Stomach (tissue), 4 donors: ENCODE data around the gene MT2A.

Experiments used
- CTCF ChIP-seq, 7 experiments: fragments of 450-650 bp in 4 of 7; fragments of 200-600 bp in 3 of 7; sonication (generic) in 3 of 7; IDR thresholded peaks; one replicate each; pipeline ENCODE4 v1.5.1; 2016 to 2019; ENCODE audit warnings: antibody characterized with exemption in 7 of 7, control low read depth in 2 of 7, mild to moderate bottlenecking in 1 of 7
- EP300 ChIP-seq: sonication (generic); formaldehyde crosslinking; IDR thresholded peaks from one replicate; pipeline ENCODE4 v1.6.1; 2017; ENCODE audit warnings: antibody characterized with exemption
- POLR2A ChIP-seq, 4 donors: fragments of 450-650 bp; IDR thresholded peaks; one replicate each; pipeline ENCODE4 v1.6.1; 2016; ENCODE audit warnings: antibody characterized with exemption in 4 of 4, control low read depth in 2 of 4, mild to moderate bottlenecking in 1 of 4, moderate library complexity in 1 of 4
- POLR2AphosphoS5 ChIP-seq, 3 donors: sonication (generic); formaldehyde crosslinking; IDR thresholded peaks; one replicate each; pipeline ENCODE4 v1.6.1; 2016; ENCODE audit warnings: antibody characterized with exemption in 3 of 3

- TF ChIP-seq POLR2AphosphoS5 (IDR thresholded peaks at IDR 0.05) (no peak), POLR2A (IDR thresholded peaks at IDR 0.05) (no peak), CTCF (IDR thresholded peaks at IDR 0.05) (no peak), EP300 (no peak)
These were observed 32.8 kb downstream of the MT2A start for GRCh38 chr16:56641166-56641565.
